Measurements from ENCODE around the gene ATR. TPM values are rescaled to one million over a fixed set of nuclear protein-coding genes. Genes with fewer than 3 reads are reported as not detected.

The ATR gene
- total RNA-seq, 1 donor from 2014 or later = 47.4 TPM

GRCh38 chr3:142468456-142468855 lies 110.1 kb downstream of the ATR start:
- Mint-ChIP-seq H3K27me3 (no peaks in the 10 kb centered on the region), H3K9me3 (no peaks in the 10 kb centered on the region), H3K36me3 (ENCODE audit: low read depth) (peaks cover 20% of the 10 kb centered on the region), H3K4me3 (no peak overlapping the region), H3K4me1 (no peaks in the 10 kb centered on the region), H3K27ac (no peak overlapping the region)
- no peak for TF ChIP-seq CTCF (IDR thresholded peaks at IDR 0.05)
- CTCF ChIA-PET = no interaction called here
- POLR2A ChIA-PET = no interaction called here
- DNase-seq (no peak), ATAC-seq (ENCODE audit: low read depth) (no peak)
- intact Hi-C loops (cut with micrococcal nuclease) = no loop called here

DNA sequence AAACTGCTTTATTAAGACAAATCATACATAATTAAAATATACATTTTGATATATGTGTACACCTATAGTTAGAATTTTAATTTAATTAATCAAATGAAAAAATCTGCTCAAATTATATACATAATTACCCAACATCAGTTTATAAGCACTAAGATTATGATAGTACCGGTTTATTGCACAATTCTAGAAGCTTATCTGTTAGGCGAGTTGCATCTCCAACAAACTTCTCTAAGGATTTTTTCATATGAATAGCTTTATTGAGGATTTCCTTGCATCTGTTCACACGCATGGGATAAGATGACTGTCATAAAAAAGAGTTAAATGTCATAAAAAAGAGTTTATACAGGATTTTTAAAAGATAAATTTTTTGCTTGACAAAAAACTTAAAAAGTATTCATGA lies 110.8 kb downstream of the ATR start:
- H3K27ac Mint-ChIP-seq = no peak overlapping the region
- H3K9me3 Mint-ChIP-seq = no peaks in the 10 kb centered on the region
- H3K4me3 Mint-ChIP-seq = no peak overlapping the region
- H3K36me3 Mint-ChIP-seq (ENCODE audit: low read depth) = peaks cover 17% of the 10 kb centered on the region
- ChIA-PET CTCF (no interaction called here), POLR2A (no interaction called here)
- intact Hi-C loops (cut with micrococcal nuclease) = no loop called here
- no peaks in the 10 kb centered on the region for H3K27me3 Mint-ChIP-seq
- DNase-seq = no peak
- no peak for ATAC-seq (ENCODE audit: low read depth)
- TF ChIP-seq CTCF (IDR thresholded peaks at IDR 0.05) = no peak
- no peaks in the 10 kb centered on the region for H3K4me1 Mint-ChIP-seq

- TF ChIP-seq CTCF (IDR thresholded peaks at IDR 0.05) = no peak
- POLR2A ChIA-PET = no interaction called here
- no peak for DNase-seq
- Mint-ChIP-seq H3K4me3 (no peak overlapping the region), H3K27ac (no peak overlapping the region), H3K9me3 (no peaks in the 10 kb centered on the region), H3K4me1 (no peaks in the 10 kb centered on the region), H3K36me3 (ENCODE audit: low read depth) (peaks cover 61% of the 10 kb centered on the region), H3K27me3 (no peaks in the 10 kb centered on the region)
- CTCF ChIA-PET = no interaction called here
- intact Hi-C loops (cut with micrococcal nuclease) = no loop called here
- ATAC-seq (ENCODE audit: low read depth) = no peak
Observed at GRCh38 chr3:142460689-142461088, 117.8 kb downstream of the ATR start.

GRCh38 chr3:142459929-142460328 lies 118.6 kb downstream of the ATR start:
- no peak overlapping the region for H3K4me3 Mint-ChIP-seq
- DNase-seq (no peak), ATAC-seq (ENCODE audit: low read depth) (no peak)
- no peak for TF ChIP-seq CTCF (IDR thresholded peaks at IDR 0.05)
- no peaks in the 10 kb centered on the region for H3K9me3 Mint-ChIP-seq
- no peaks in the 10 kb centered on the region for H3K4me1 Mint-ChIP-seq
- ChIA-PET CTCF (no interaction called here), POLR2A (no interaction called here)
- peaks cover 63% of the 10 kb centered on the region for H3K36me3 Mint-ChIP-seq (ENCODE audit: low read depth)
- no peaks in the 10 kb centered on the region for H3K27me3 Mint-ChIP-seq
- no peak overlapping the region for H3K27ac Mint-ChIP-seq
- intact Hi-C loops (cut with micrococcal nuclease) = no loop called here

DNA sequence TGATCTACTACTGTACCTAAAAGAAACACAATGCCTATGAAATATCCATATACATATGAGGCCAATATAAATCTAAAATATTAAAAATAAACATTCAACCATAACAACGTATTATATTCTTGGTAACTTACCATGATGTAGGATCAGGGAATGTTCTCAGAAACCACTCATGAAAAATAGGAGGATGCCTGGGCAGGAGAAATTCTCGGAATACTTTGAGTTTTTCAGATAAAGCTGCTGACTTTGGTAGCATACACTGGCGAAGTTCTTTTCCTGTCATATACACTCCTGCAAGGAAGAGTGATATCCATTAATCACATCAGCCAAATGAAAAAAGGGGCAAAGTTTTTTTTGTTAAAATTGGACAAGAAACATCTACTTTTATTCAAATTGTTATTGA lies 119.4 kb downstream of the ATR start:
- ATAC-seq (ENCODE audit: low read depth) (no peak), DNase-seq (no peak)
- no peaks in the 10 kb centered on the region for H3K9me3 Mint-ChIP-seq
- ChIA-PET POLR2A (no interaction called here), CTCF (no interaction called here)
- no peak overlapping the region for H3K4me3 Mint-ChIP-seq
- H3K4me1 Mint-ChIP-seq = no peaks in the 10 kb centered on the region
- peaks cover 63% of the 10 kb centered on the region for H3K36me3 Mint-ChIP-seq (ENCODE audit: low read depth)
- no peak for TF ChIP-seq CTCF (IDR thresholded peaks at IDR 0.05)
- intact Hi-C loops (cut with micrococcal nuclease) = no loop called here
- no peak overlapping the region for H3K27ac Mint-ChIP-seq
- no peaks in the 10 kb centered on the region for H3K27me3 Mint-ChIP-seq
